Activated T-cell treated with anti-CD3 and anti-CD28 coated beads for 1 hour (primary cell): Measurements from ENCODE around the gene RALGDS.

Experiments used
- DNase-seq: peaks from one replicate; pipeline ENCODE4 v3.0.0-alpha.2; 2020; ENCODE audit warnings: low read depth

Gene RALGDS

GRCh38 chr9:133051281-133051900, 69.6 kb downstream of the RALGDS start:
- no peak for DNase-seq

- DNase-seq: no peak
These were observed 70.3 kb downstream of the RALGDS start for GRCh38 chr9:133050781-133051180.

GRCh38 chr9:133050142-133050541, 70.9 kb downstream of the RALGDS start:
- no peak for DNase-seq

- DNase-seq: no peak
These were observed 72.0 kb downstream of the RALGDS start for GRCh38 chr9:133049043-133049442.

GRCh38 chr9:133048595-133048994, 72.4 kb downstream of the RALGDS start:
- DNase-seq: no peak
